22Rv1 (cell line): ENCODE results near the gene SLC39A5.

ENCODE experiments used
- H3K27ac ChIP-seq: fragments of 450-650 bp; 2 replicates; pipeline ENCODE4 v1.5.1; 2017
- ZFX ChIP-seq: fragments of 450-650 bp; IDR thresholded peaks from 2 replicates; pipeline ENCODE4 v1.6.1; 2017; ENCODE audit warnings: antibody characterized with exemption, borderline replicate concordance
- TF ChIP-seq, protein P1 (sequence below): fragments of 450-650 bp; IDR thresholded peaks from 2 replicates; pipeline ENCODE4 v1.5.1; 2017; ENCODE audit warnings: mild to moderate bottlenecking

The SLC39A5 gene

GRCh38 chr12:56204275-56204674 is 25.6 kb upstream of the SLC39A5 start:
- peak overlapping the region; percentile 4; the same call in 1 of the 2 replicates for H3K27ac ChIP-seq
- TF ChIP-seq ZFX = no peak
- TF ChIP-seq, protein P1, sequence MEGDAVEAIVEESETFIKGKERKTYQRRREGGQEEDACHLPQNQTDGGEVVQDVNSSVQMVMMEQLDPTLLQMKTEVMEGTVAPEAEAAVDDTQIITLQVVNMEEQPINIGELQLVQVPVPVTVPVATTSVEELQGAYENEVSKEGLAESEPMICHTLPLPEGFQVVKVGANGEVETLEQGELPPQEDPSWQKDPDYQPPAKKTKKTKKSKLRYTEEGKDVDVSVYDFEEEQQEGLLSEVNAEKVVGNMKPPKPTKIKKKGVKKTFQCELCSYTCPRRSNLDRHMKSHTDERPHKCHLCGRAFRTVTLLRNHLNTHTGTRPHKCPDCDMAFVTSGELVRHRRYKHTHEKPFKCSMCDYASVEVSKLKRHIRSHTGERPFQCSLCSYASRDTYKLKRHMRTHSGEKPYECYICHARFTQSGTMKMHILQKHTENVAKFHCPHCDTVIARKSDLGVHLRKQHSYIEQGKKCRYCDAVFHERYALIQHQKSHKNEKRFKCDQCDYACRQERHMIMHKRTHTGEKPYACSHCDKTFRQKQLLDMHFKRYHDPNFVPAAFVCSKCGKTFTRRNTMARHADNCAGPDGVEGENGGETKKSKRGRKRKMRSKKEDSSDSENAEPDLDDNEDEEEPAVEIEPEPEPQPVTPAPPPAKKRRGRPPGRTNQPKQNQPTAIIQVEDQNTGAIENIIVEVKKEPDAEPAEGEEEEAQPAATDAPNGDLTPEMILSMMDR = no peak

- TF ChIP-seq, protein P1 = no peak
- no peak for TF ChIP-seq ZFX
- no peak overlapping the region for H3K27ac ChIP-seq
Observed at GRCh38 chr12:56205445-56205844, 24.4 kb upstream of the SLC39A5 start.

GRCh38 chr12:56206452-56207166 is 23.2 kb upstream of the SLC39A5 start:
- H3K27ac ChIP-seq = 0 out of 2 replicates have a peak overlapping the region, but pooled peaks have one; percentile 19
- TF ChIP-seq ZFX = no peak
- TF ChIP-seq, protein P1 = peak; percentile 84

DNA sequence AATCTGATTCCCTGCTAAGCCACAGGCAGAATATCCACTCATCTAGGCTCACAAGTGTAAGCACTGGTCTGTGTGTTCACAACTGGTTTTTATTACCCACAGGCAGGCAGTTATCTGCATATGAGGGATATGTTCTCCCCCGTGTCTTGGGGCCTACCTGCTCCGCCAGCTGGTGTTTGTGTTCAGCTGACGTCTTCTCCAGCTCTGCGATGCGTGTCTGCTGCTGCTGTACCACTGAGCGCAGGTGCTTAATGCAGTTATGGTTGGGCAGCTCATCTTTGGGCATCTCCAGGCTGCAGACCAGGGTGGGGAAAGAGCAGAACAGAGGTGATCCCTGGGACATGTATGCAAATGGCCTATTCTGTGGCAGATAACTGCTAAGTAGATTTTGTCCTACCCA is 21.8 kb upstream of the SLC39A5 start:
- H3K27ac ChIP-seq = no peak overlapping the region
- TF ChIP-seq, protein P1 = no peak

GRCh38 chr12:56212361-56212760 is 17.5 kb upstream of the SLC39A5 start:
- TF ChIP-seq, protein P1 = no peak
- no peak for TF ChIP-seq ZFX
- no peak overlapping the region for H3K27ac ChIP-seq

DNA sequence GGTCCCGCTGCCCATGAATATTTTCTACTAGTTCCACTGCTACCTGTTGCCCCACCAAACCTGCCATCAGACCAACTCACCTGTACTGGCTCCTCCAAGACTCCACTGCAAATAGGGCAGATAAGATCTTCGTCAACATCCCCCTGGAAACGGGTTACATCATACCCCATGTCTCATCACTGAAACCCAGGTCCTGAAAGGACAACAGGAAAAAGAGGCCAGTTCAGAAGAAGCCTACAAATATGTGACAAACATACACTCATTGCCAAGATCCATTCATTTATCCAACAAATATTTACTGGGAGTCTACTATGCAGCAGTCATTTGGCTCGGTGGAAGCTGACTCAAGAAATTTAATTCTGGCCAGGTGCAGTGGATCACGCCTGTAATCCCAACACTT is 16.0 kb upstream of the SLC39A5 start:
- TF ChIP-seq, protein P1 = no peak
- TF ChIP-seq ZFX = no peak

GRCh38 chr12:56216461-56216860 is 13.4 kb upstream of the SLC39A5 start:
- peak overlapping the region; percentile 54 for H3K27ac ChIP-seq
- TF ChIP-seq ZFX = no peak
- TF ChIP-seq, protein P1 = no peak

More for the DNA sequence above, 16.0 kb upstream of the SLC39A5 start:
- H3K27ac ChIP-seq = no peak overlapping the region
